K562 (cell line): Measurements from ENCODE around the gene OGFR. TPM values are rescaled to one million over a fixed set of nuclear protein-coding genes. Genes with fewer than 3 reads are reported as not detected.

Experiments used
- C11orf30 ChIP-seq: fragments of 450-650 bp; IDR thresholded peaks from 2 replicates; pipeline ENCODE4 v1.6.1; 2016; ENCODE audit warnings: low read depth, mild to moderate bottlenecking
- DDX20 ChIP-seq: fragments of 450-650 bp; IDR thresholded peaks from 2 replicates; pipeline ENCODE4 v1.6.1; 2016; ENCODE audit warnings: missing genetic modification characterization, low read depth, mild to moderate bottlenecking, missing compliant biosample characterization, moderate library complexity
- GABPA ChIP-seq: fragments of 200-800 bp; sonication (Bioruptor generic); conservative IDR thresholded peaks from 2 replicates; pipeline ENCODE4 v1.6.1; 2016; ENCODE audit warnings: low read depth, missing genetic modification characterization, missing compliant biosample characterization
- HIVEP1 ChIP-seq: fragments of 250-450 bp; sonication (Bioruptor Pico); IDR thresholded peaks from 2 replicates; pipeline ENCODE4 v1.4.0; 2020; ENCODE audit warnings: mild to moderate bottlenecking
- ILF3 ChIP-seq: fragments of 450-650 bp; IDR thresholded peaks from 2 replicates; pipeline ENCODE4 v1.6.1; 2018; ENCODE audit warnings: antibody characterized with exemption, mild to moderate bottlenecking, moderate library complexity, borderline replicate concordance
- KLF13 ChIP-seq: fragments of 450-650 bp; IDR thresholded peaks from 2 replicates; pipeline ENCODE4 v1.6.1; 2016; ENCODE audit warnings: missing genetic modification characterization, low read depth, mild to moderate bottlenecking, missing compliant biosample characterization, moderate library complexity, borderline replicate concordance
- MXI1 ChIP-seq: IDR thresholded peaks from 2 replicates; pipeline ENCODE4 v1.6.1; 2011; ENCODE audit warnings: low read depth, mild to moderate bottlenecking, improper control_type of control experiment, low read length
- NCOA2 ChIP-seq, 2 experiments: fragments of 450-650 bp; IDR thresholded peaks; 2 replicates each; pipeline ENCODE4 v1.6.1; 2018; ENCODE audit warnings: mild to moderate bottlenecking in 2 of 2, moderate library complexity in 1 of 2; ENCODE audit not compliant: partially characterized antibody in 2 of 2
- POLR2H ChIP-seq: IDR thresholded peaks from 2 replicates; pipeline ENCODE4 v1.6.1; 2016; ENCODE audit warnings: missing genetic modification characterization, low read depth, mild to moderate bottlenecking, control low read depth, missing compliant biosample characterization, moderate library complexity
- RHOXF2B ChIP-seq: fragments of 250-450 bp; sonication (Bioruptor Pico); conservative IDR thresholded peaks from 2 replicates; pipeline ENCODE4 v1.5.1; 2021
- SMAD4 ChIP-seq: fragments of 250-450 bp; sonication (Bioruptor Pico); conservative IDR thresholded peaks from 2 replicates; pipeline ENCODE4 v1.8.0; 2021; ENCODE audit warnings: inconsistent platforms, mild to moderate bottlenecking, moderate library complexity
- TFE3 ChIP-seq: fragments of 450-650 bp; formaldehyde crosslinking; IDR thresholded peaks from 2 replicates; pipeline ENCODE4 v1.4.0; 2020; ENCODE audit warnings: mild to moderate bottlenecking, mixed read lengths
- THAP7 ChIP-seq: fragments of 250-450 bp; sonication (Bioruptor Pico); IDR thresholded peaks from 2 replicates; pipeline ENCODE4 v1.5.0; 2021
- polyA plus RNA-seq, 8 experiments: library from polyadenylated mRNA; depleted of rRNA in 4 of 8; stranded (reverse) in 5 of 8; unstranded in 3 of 8; fragments of >200 nt; fragmentation: Nextera tagmentation in 2 of 8; fragmentation: Illumina TruSeq in 1 of 8; extraction: Ambion mirVana in 2 of 8; extraction: Trizol in 1 of 8; gene quantifications; 2 replicates each; pipeline versions ENCODE4 v1.2.1 to v1.2.3, GENCODE V29; 2011 to 2014; ENCODE audit warnings: inconsistent platforms in 1 of 8, missing spikeins in 1 of 8
- total RNA-seq, 7 experiments: library from RNA; depleted of rRNA in 6 of 7; stranded (reverse); fragments of >200 nt in 6 of 7; fragmentation: Illumina TruSeq in 2 of 7; extraction: Trizol in 2 of 7; gene quantifications; 2 replicates each; pipeline versions ENCODE4 v1.2.1 to v1.2.3, GENCODE V29; 2011 to 2021; ENCODE audit warnings: low replicate concordance in 1 of 7
- TF ChIP-seq, protein P1 (sequence below): sonication (generic); formaldehyde crosslinking; IDR thresholded peaks from 2 replicates; pipeline ENCODE4 v1.8.0; 2022; ENCODE audit warnings: mild to moderate bottlenecking, missing genetic modification reagents
- TF ChIP-seq, protein P2 (sequence below), 2 experiments: fragments of 450-650 bp; IDR thresholded peaks; 2 replicates each; pipeline ENCODE4 v1.6.1; 2016; ENCODE audit warnings: mild to moderate bottlenecking in 2 of 2, borderline replicate concordance in 1 of 2, low read depth in 1 of 2, moderate library complexity in 1 of 2

OGFR gene
- total and polyA plus RNA-seq, 9 of the 15 experiments (the other 6 are each of a cell fraction or from before 2014, with no cell fraction given) = 0.39 to 56.3 (median 17.5) TPM

- TF ChIP-seq, protein P1, sequence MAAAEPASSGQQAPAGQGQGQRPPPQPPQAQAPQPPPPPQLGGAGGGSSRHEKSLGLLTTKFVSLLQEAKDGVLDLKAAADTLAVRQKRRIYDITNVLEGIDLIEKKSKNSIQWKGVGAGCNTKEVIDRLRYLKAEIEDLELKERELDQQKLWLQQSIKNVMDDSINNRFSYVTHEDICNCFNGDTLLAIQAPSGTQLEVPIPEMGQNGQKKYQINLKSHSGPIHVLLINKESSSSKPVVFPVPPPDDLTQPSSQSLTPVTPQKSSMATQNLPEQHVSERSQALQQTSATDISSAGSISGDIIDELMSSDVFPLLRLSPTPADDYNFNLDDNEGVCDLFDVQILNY = no peak
- TF ChIP-seq HIVEP1 (CRISPR knock-in tag) (no peak), TFE3 (CRISPR knock-in tag) (peak; percentile 71), ILF3 (no peak), MXI1 (no peak), THAP7 (CRISPR knock-in tag) (no peak), RHOXF2B (CRISPR knock-in tag) (no peak), KLF13 (tag) (no peak), NCOA2 (IDR thresholded peaks at IDR 0.05; ENCODE audit: partially characterized antibody in 2 of 2) (no peak), DDX20 (tag) (no peak), GABPA (tag) (0 out of 2 replicates have a peak, but pooled peaks have one; percentile 36), POLR2H (tag) (no peak), SMAD4 (CRISPR knock-in tag) (peak; percentile 57; the same call in 1 of the 2 replicates), C11orf30 (no peak)
- TF ChIP-seq, protein P2, sequence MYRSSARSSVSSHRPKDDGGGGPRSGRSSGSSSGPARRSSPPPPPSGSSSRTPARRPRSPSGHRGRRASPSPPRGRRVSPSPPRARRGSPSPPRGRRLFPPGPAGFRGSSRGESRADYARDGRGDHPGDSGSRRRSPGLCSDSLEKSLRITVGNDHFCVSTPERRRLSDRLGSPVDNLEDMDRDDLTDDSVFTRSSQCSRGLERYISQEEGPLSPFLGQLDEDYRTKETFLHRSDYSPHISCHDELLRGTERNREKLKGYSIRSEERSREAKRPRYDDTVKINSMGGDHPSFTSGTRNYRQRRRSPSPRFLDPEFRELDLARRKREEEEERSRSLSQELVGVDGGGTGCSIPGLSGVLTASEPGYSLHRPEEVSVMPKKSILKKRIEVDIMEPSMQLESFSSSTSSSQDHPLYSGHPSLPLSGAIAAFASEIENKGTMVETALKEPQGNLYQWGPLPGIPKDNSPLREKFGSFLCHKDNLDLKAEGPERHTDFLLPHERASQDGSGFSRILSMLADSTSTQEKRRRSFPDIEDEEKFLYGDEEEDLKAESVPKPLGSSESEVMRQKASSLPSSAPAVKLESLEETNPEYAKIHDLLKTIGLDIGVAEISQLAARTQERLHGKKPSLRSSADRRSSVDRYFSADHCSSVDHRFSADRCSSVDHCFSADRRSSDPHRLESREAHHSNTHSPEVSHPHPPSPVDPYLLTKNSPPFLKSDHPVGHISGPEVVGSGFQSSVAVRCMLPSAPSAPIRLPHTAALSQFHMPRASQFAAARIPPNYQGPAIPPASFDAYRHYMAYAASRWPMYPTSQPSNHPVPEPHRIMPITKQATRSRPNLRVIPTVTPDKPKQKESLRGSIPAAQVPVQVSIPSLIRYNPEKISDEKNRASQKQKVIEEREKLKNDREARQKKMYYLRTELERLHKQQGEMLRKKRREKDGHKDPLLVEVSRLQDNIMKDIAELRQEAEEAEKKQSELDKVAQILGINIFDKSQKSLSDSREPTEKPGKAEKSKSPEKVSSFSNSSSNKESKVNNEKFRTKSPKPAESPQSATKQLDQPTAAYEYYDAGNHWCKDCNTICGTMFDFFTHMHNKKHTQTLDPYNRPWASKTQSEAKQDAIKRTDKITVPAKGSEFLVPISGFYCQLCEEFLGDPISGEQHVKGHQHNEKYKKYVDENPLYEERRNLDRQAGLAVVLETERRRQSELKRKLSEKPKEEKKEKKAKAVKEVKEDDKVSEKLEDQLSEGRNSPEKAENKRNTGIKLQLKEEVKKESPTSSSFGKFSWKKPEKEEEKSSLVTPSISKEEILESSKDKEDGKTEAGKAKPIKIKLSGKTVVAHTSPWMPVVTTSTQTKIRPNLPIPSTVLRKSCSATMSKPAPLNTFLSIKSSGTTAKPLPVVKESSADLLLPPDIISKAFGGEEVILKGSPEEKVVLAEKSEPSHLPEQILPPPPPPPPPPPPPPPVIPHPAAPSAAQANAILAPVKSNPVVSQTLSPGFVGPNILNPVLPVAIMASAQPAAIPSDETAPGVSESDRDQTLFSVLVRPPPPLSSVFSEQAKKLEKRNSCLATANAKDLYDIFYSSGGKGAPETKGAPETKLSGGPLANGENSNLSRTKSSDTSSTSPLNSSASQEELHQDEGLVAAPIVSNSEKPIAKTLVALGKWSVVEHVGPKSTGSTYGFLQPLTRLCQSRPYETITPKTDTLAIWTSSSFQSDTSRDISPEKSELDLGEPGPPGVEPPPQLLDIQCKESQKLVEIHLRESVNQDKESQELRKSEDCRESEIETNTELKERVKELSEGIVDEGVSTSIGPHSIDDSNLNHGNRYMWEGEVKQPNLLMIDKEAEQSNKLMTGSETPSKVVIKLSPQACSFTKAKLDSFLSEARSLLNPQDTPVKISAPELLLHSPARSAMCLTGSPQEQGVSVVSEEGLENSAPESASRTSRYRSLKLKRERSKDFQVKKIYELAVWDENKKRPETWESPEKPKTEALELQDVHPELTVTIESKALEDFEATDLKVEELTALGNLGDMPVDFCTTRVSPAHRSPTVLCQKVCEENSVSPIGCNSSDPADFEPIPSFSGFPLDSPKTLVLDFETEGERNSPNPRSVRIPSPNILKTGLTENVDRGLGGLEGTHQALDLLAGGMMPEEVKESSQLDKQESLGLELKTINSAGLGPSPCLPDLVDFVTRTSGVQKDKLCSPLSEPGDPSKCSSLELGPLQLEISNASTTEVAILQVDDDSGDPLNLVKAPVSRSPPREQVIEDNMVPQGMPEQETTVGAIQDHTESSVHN (IDR thresholded peaks at IDR 0.05; ENCODE audit: borderline replicate concordance in 1 of 2, low read depth in 1 of 2) = no peak
These were observed 33.7 kb downstream of the OGFR start (continued) for GRCh38 chr20:62838128-62838891.
